ENCODE results near the gene AADAC. TPM values are rescaled to one million over a fixed set of nuclear protein-coding genes. Genes with fewer than 3 reads are reported as not detected.
A peak's percentile ranks its signal among the peaks of the same experiment; 100 is the strongest.

Gene AADAC
- total RNA-seq, 1 donor, result not detected

GRCh38 chr3:151768393-151768930, 45.5 kb upstream of the AADAC start:
- Histone ChIP-seq H3K27me3 (ENCODE audit: insufficient read depth, low read length) (no peaks in the 10 kb centered on the region), H2AFZ (ENCODE audit: low read length) (peak overlapping the region; percentile 38), H3K79me2 (ENCODE audit: insufficient read depth, low read length) (no peaks in the 10 kb centered on the region), H3K4me1 (ENCODE audit: insufficient read depth, low read length) (peaks cover 24% of the 10 kb centered on the region), H3K9me3 (ENCODE audit: low read depth, low read length) (no peaks in the 10 kb centered on the region), H3K4me2 (ENCODE audit: insufficient read depth, low read length) (no peak overlapping the region), H3K36me3 (ENCODE audit: insufficient read depth, low read length) (no peaks in the 10 kb centered on the region), H4K20me1 (ENCODE audit: insufficient read depth, low read length) (no peaks in the 10 kb centered on the region), H3K27ac (ENCODE audit: low read depth, low read length) (no peak overlapping the region), H3K4me3 (ENCODE audit: insufficient read depth, low read length) (no peak overlapping the region)
- peak; percentile 5 for DNase-seq (ENCODE audit: insufficient read length, low spot score, missing footprints)
- no peak for TF ChIP-seq CTCF (IDR thresholded peaks at IDR 0.05; ENCODE audit: extremely low read depth, low read depth, low read length)

GRCh38 chr3:151769175-151769574, 44.7 kb upstream of the AADAC start:
- no peaks in the 10 kb centered on the region for H4K20me1 ChIP-seq (ENCODE audit: insufficient read depth, low read length)
- H3K4me3 ChIP-seq (ENCODE audit: insufficient read depth, low read length), result no peak overlapping the region
- H2AFZ ChIP-seq (ENCODE audit: low read length), result no peak overlapping the region
- no peak overlapping the region for H3K4me2 ChIP-seq (ENCODE audit: insufficient read depth, low read length)
- no peak for TF ChIP-seq CTCF (IDR thresholded peaks at IDR 0.05; ENCODE audit: extremely low read depth, low read depth, low read length)
- H3K27me3 ChIP-seq (ENCODE audit: insufficient read depth, low read length), result no peaks in the 10 kb centered on the region
- H3K27ac ChIP-seq (ENCODE audit: low read depth, low read length), result no peak overlapping the region
- no peaks in the 10 kb centered on the region for H3K9me3 ChIP-seq (ENCODE audit: low read depth, low read length)
- H3K79me2 ChIP-seq (ENCODE audit: insufficient read depth, low read length), result no peaks in the 10 kb centered on the region
- H3K4me1 ChIP-seq (ENCODE audit: insufficient read depth, low read length), result peaks cover 24% of the 10 kb centered on the region
- no peak for DNase-seq (ENCODE audit: insufficient read length, low spot score, missing footprints)
- no peaks in the 10 kb centered on the region for H3K36me3 ChIP-seq (ENCODE audit: insufficient read depth, low read length)

GRCh38 chr3:151770956-151771355, 43.0 kb upstream of the AADAC start:
- Histone ChIP-seq H3K9me3 (ENCODE audit: low read depth, low read length) (no peaks in the 10 kb centered on the region), H3K4me2 (ENCODE audit: insufficient read depth, low read length) (peak overlapping the region; percentile 33), H3K36me3 (ENCODE audit: insufficient read depth, low read length) (no peaks in the 10 kb centered on the region), H3K27ac (ENCODE audit: low read depth, low read length) (peak overlapping the region; percentile 38), H4K20me1 (ENCODE audit: insufficient read depth, low read length) (no peaks in the 10 kb centered on the region), H2AFZ (ENCODE audit: low read length) (no peak overlapping the region), H3K4me1 (ENCODE audit: insufficient read depth, low read length) (peaks cover 21% of the 10 kb centered on the region), H3K27me3 (ENCODE audit: insufficient read depth, low read length) (no peaks in the 10 kb centered on the region), H3K79me2 (ENCODE audit: insufficient read depth, low read length) (no peaks in the 10 kb centered on the region), H3K4me3 (ENCODE audit: insufficient read depth, low read length) (no peak overlapping the region)
- no peak for TF ChIP-seq CTCF (IDR thresholded peaks at IDR 0.05; ENCODE audit: extremely low read depth, low read depth, low read length)
- DNase-seq (ENCODE audit: insufficient read length, low spot score, missing footprints), result peak; percentile 68

- Histone ChIP-seq H3K4me2 (ENCODE audit: insufficient read depth, low read length) (no peak overlapping the region), H3K9me3 (ENCODE audit: low read depth, low read length) (no peaks in the 10 kb centered on the region), H4K20me1 (ENCODE audit: insufficient read depth, low read length) (no peaks in the 10 kb centered on the region), H3K4me3 (ENCODE audit: insufficient read depth, low read length) (no peak overlapping the region), H3K27ac (ENCODE audit: low read depth, low read length) (no peak overlapping the region), H3K36me3 (ENCODE audit: insufficient read depth, low read length) (no peaks in the 10 kb centered on the region), H2AFZ (ENCODE audit: low read length) (no peak overlapping the region), H3K4me1 (ENCODE audit: insufficient read depth, low read length) (peaks cover 13% of the 10 kb centered on the region), H3K27me3 (ENCODE audit: insufficient read depth, low read length) (no peaks in the 10 kb centered on the region), H3K79me2 (ENCODE audit: insufficient read depth, low read length) (no peaks in the 10 kb centered on the region)
- DNase-seq (ENCODE audit: insufficient read length, low spot score, missing footprints), result no peak
- TF ChIP-seq CTCF (IDR thresholded peaks at IDR 0.05; ENCODE audit: extremely low read depth, low read depth, low read length), result no peak
These were observed 41.0 kb upstream of the AADAC start for GRCh38 chr3:151772825-151773480.
